Measurements from ENCODE around the gene CLCN3. TPM values are rescaled to one million over a fixed set of nuclear protein-coding genes. Genes with fewer than 3 reads are reported as not detected.

CLCN3 gene
- total RNA-seq, 2 donors from 2014 or later, result 36.4 to 43.8 TPM

- H3K27me3 ChIP-seq (ENCODE audit: control insufficient read depth, insufficient read depth, low read length, poor library complexity, severe bottlenecking), result no peaks in the 10 kb centered on the region
- H3K4me3 ChIP-seq (ENCODE audit: low read length), result peak overlapping the region; percentile 27
- H3K9me3 ChIP-seq (ENCODE audit: control insufficient read depth, low read length), result no peaks in the 10 kb centered on the region
- no peak overlapping the region for H3K4me3 Mint-ChIP-seq
- peaks cover 11% of the 10 kb centered on the region for H3K9me3 Mint-ChIP-seq
- WGBS, 2 experiments (ENCODE audit: insufficient coverage in 1 of 2, insufficient read length in 1 of 2), result 86 to 95% methylated on average over 3 to 6 of the region's 6 CpGs
- H3K27ac ChIP-seq (ENCODE audit: low read depth, low read length), result no peak overlapping the region
- DNase-seq, result no peak
- H3K9ac ChIP-seq (ENCODE audit: extremely low read depth, low read length, poor library complexity, severe bottlenecking), result peak overlapping the region; percentile 26
- peak overlapping the region; percentile 88 for H3K27ac Mint-ChIP-seq
- no peaks in the 10 kb centered on the region for H3K27me3 Mint-ChIP-seq (ENCODE audit: insufficient read depth)
- peaks cover 6% of the 10 kb centered on the region for H3K4me1 ChIP-seq (ENCODE audit: control insufficient read depth, insufficient read depth, low read length)
- no peaks in the 10 kb centered on the region for H3K36me3 ChIP-seq (ENCODE audit: control insufficient read depth, insufficient read depth, low read length)
- TF ChIP-seq CTCF (conservative IDR thresholded peaks at IDR 0.05), result no peak
- peaks cover 11% of the 10 kb centered on the region for H3K36me3 Mint-ChIP-seq (ENCODE audit: low read depth)
- peaks cover 40% of the 10 kb centered on the region for H3K4me1 Mint-ChIP-seq
Observed at GRCh38 chr4:169626331-169627282, 6.2 kb downstream of the CLCN3 start.

GRCh38 chr4:169627307-169627706 lies 6.9 kb downstream of the CLCN3 start:
- no peak overlapping the region for H3K4me3 Mint-ChIP-seq
- peaks cover 15% of the 10 kb centered on the region for H3K9me3 Mint-ChIP-seq
- Histone ChIP-seq H3K36me3 (ENCODE audit: control insufficient read depth, insufficient read depth, low read length) (no peaks in the 10 kb centered on the region), H3K4me1 (ENCODE audit: control insufficient read depth, insufficient read depth, low read length) (peaks cover 6% of the 10 kb centered on the region), H3K27ac (ENCODE audit: low read depth, low read length) (no peak overlapping the region), H3K9ac (ENCODE audit: extremely low read depth, low read length, poor library complexity, severe bottlenecking) (peak overlapping the region; percentile 26), H3K27me3 (ENCODE audit: control insufficient read depth, insufficient read depth, low read length, poor library complexity, severe bottlenecking) (no peaks in the 10 kb centered on the region), H3K9me3 (ENCODE audit: control insufficient read depth, low read length) (no peaks in the 10 kb centered on the region), H3K4me3 (ENCODE audit: low read length) (peak overlapping the region; percentile 27)
- peaks cover 33% of the 10 kb centered on the region for H3K4me1 Mint-ChIP-seq
- no peak for TF ChIP-seq CTCF (conservative IDR thresholded peaks at IDR 0.05)
- 50 to 69% methylated on average over 1 of the region's 1 CpG for WGBS, 2 experiments (ENCODE audit: insufficient coverage in 1 of 2, insufficient read length in 1 of 2)
- peaks cover 18% of the 10 kb centered on the region for H3K36me3 Mint-ChIP-seq (ENCODE audit: low read depth)
- no peaks in the 10 kb centered on the region for H3K27me3 Mint-ChIP-seq (ENCODE audit: insufficient read depth)
- DNase-seq, result no peak
- peak overlapping the region; percentile 41 for H3K27ac Mint-ChIP-seq

GRCh38 chr4:169628579-169628978 lies 8.2 kb downstream of the CLCN3 start:
- DNase-seq, result no peak
- H3K4me1 ChIP-seq (ENCODE audit: control insufficient read depth, insufficient read depth, low read length), result peaks cover 6% of the 10 kb centered on the region
- no peak for TF ChIP-seq CTCF (conservative IDR thresholded peaks at IDR 0.05)
- no peaks in the 10 kb centered on the region for H3K9me3 ChIP-seq (ENCODE audit: control insufficient read depth, low read length)
- peaks cover 29% of the 10 kb centered on the region for H3K4me1 Mint-ChIP-seq
- no peaks in the 10 kb centered on the region for H3K27me3 Mint-ChIP-seq (ENCODE audit: insufficient read depth)
- H3K4me3 ChIP-seq (ENCODE audit: low read length), result no peak overlapping the region
- no peaks in the 10 kb centered on the region for H3K36me3 ChIP-seq (ENCODE audit: control insufficient read depth, insufficient read depth, low read length)
- no peaks in the 10 kb centered on the region for H3K27me3 ChIP-seq (ENCODE audit: control insufficient read depth, insufficient read depth, low read length, poor library complexity, severe bottlenecking)
- WGBS, 2 experiments (ENCODE audit: insufficient coverage in 1 of 2, insufficient read length in 1 of 2), result 92 to 100% methylated on average over 1 to 2 of the region's 2 CpGs
- H3K27ac ChIP-seq (ENCODE audit: low read depth, low read length), result no peak overlapping the region
- no peak overlapping the region for H3K4me3 Mint-ChIP-seq
- no peak overlapping the region for H3K27ac Mint-ChIP-seq
- no peak overlapping the region for H3K9ac ChIP-seq (ENCODE audit: extremely low read depth, low read length, poor library complexity, severe bottlenecking)
- peaks cover 15% of the 10 kb centered on the region for H3K9me3 Mint-ChIP-seq
- peaks cover 18% of the 10 kb centered on the region for H3K36me3 Mint-ChIP-seq (ENCODE audit: low read depth)
